Activated CD8-positive, alpha-beta memory T cell treated with anti-CD3 and anti-CD28 coated beads, Interleukin-2, amount 10 ng/mL, durations not matched to agents 7 days and 5 days (primary cell): Measurements from ENCODE around the gene DCTN2. TPM values are rescaled to one million over a fixed set of nuclear protein-coding genes. Genes with fewer than 3 reads are reported as not detected.

Experiments
- ATAC-seq: fragments of 150-1000 bp; cut with Tn5 transposase; one replicate; pipeline ENCODE4 v1.10.0; 2021; ENCODE audit warnings: moderate library complexity
- CTCF ChIA-PET: fragments of 350-600 bp; sonication (Branson Sonifier 250); formaldehyde crosslinking; loops from one replicate; lab custom pipeline; 2021; ENCODE audit warnings: antibody characterized with exemption; lab: Charles Lee
- DNase-seq: peaks from one replicate; pipeline ENCODE4 v3.0.0-alpha.2; 2020
- H3K27ac Mint-ChIP-seq: one replicate; pipeline ENCODE4 v1.8.0; 2021; ENCODE audit warnings: mild to moderate bottlenecking, mixed read lengths
- H3K27me3 Mint-ChIP-seq: one replicate; pipeline ENCODE4 v1.8.0; 2021; ENCODE audit warnings: mixed read lengths
- H3K36me3 Mint-ChIP-seq: one replicate; pipeline ENCODE4 v1.8.0; 2021; ENCODE audit warnings: mild to moderate bottlenecking, mixed read lengths
- H3K4me1 Mint-ChIP-seq: one replicate; pipeline ENCODE4 v1.8.0; 2021; ENCODE audit warnings: mixed read lengths
- H3K4me3 Mint-ChIP-seq: one replicate; pipeline ENCODE4 v1.8.0; 2021; ENCODE audit warnings: mild to moderate bottlenecking, moderate library complexity, mixed read lengths
- H3K9me3 Mint-ChIP-seq: one replicate; pipeline ENCODE4 v1.8.0; 2022; ENCODE audit warnings: low read depth, mixed read lengths
- total RNA-seq, 2 experiments: library from RNA; stranded (reverse); gene quantifications; one replicate each; pipeline ENCODE4 v1.2.3, GENCODE V29; 2021

The DCTN2 gene
- total RNA-seq, 2 experiments from 2014 or later: 90.8 to 99.0 TPM

GRCh38 chr12:57541717-57542116 lies 5.3 kb downstream of the DCTN2 start:
- no peak overlapping the region for H3K4me3 Mint-ChIP-seq
- H3K9me3 Mint-ChIP-seq: no peaks in the 10 kb centered on the region
- CTCF ChIA-PET: interaction anchor here (0.8 kb wide), 1 partner anchor 234 kb away, joined by 3 read pairs; no protein-coding TSS in a partner anchor
- peaks cover 28% of the 10 kb centered on the region for H3K4me1 Mint-ChIP-seq
- ATAC-seq: no peak
- H3K27ac Mint-ChIP-seq: no peak overlapping the region
- H3K36me3 Mint-ChIP-seq: peaks cover 17% of the 10 kb centered on the region
- H3K27me3 Mint-ChIP-seq: no peaks in the 10 kb centered on the region
- no peak for DNase-seq

GRCh38 chr12:57541001-57541400 lies 6.0 kb downstream of the DCTN2 start:
- Mint-ChIP-seq H3K4me3 (no peak overlapping the region), H3K36me3 (peaks cover 16% of the 10 kb centered on the region), H3K4me1 (peaks cover 22% of the 10 kb centered on the region), H3K27ac (no peak overlapping the region), H3K9me3 (no peaks in the 10 kb centered on the region), H3K27me3 (no peaks in the 10 kb centered on the region)
- CTCF ChIA-PET: no interaction called here
- no peak for DNase-seq
- ATAC-seq: no peak

GRCh38 chr12:57539134-57539768 lies 7.7 kb downstream of the DCTN2 start:
- H3K27me3 Mint-ChIP-seq: no peaks in the 10 kb centered on the region
- CTCF ChIA-PET: interaction anchor here (0.7 to 1.1 kb wide), 2 partner anchors 8 to 82 kb away, joined by 3 read pairs; no protein-coding TSS in a partner anchor
- H3K4me3 Mint-ChIP-seq: no peak overlapping the region
- no peaks in the 10 kb centered on the region for H3K9me3 Mint-ChIP-seq
- DNase-seq (no peak), ATAC-seq (no peak)
- H3K36me3 Mint-ChIP-seq: peaks cover 18% of the 10 kb centered on the region
- peaks cover 9% of the 10 kb centered on the region for H3K4me1 Mint-ChIP-seq
- no peak overlapping the region for H3K27ac Mint-ChIP-seq

GRCh38 chr12:57536597-57536942 lies 10.4 kb downstream of the DCTN2 start:
- Mint-ChIP-seq H3K27ac (no peak overlapping the region), H3K36me3 (peaks cover 34% of the 10 kb centered on the region), H3K4me1 (no peaks in the 10 kb centered on the region), H3K4me3 (no peak overlapping the region), H3K9me3 (no peaks in the 10 kb centered on the region), H3K27me3 (no peaks in the 10 kb centered on the region)
- no peak for ATAC-seq
- no peak for DNase-seq
- CTCF ChIA-PET: interaction anchor here (1.2 to 2.2 kb wide), 2 partner anchors 10 to 60 kb away, joined by 3 to 6 read pairs; partner anchors contain the start of gene DCTN2

GRCh38 chr12:57535764-57536596 lies 11.0 kb downstream of the DCTN2 start:
- ATAC-seq (no peak), DNase-seq (no peak)
- CTCF ChIA-PET: interaction anchor here (1.2 to 2.2 kb wide), 2 partner anchors 11 to 60 kb away, joined by 3 to 6 read pairs; partner anchors contain the start of gene DCTN2
- H3K9me3 Mint-ChIP-seq: no peaks in the 10 kb centered on the region
- no peak overlapping the region for H3K27ac Mint-ChIP-seq
- H3K27me3 Mint-ChIP-seq: no peaks in the 10 kb centered on the region
- peaks cover 36% of the 10 kb centered on the region for H3K36me3 Mint-ChIP-seq
- no peaks in the 10 kb centered on the region for H3K4me1 Mint-ChIP-seq
- H3K4me3 Mint-ChIP-seq: no peak overlapping the region

GRCh38 chr12:57534991-57535543 lies 11.9 kb downstream of the DCTN2 start:
- CTCF ChIA-PET: interaction anchor here (1.0 kb wide), 1 partner anchor 79 kb away, joined by 3 read pairs; no protein-coding TSS in a partner anchor
- Mint-ChIP-seq H3K36me3 (peaks cover 39% of the 10 kb centered on the region), H3K27ac (no peak overlapping the region), H3K9me3 (no peaks in the 10 kb centered on the region), H3K4me1 (no peaks in the 10 kb centered on the region), H3K4me3 (no peak overlapping the region), H3K27me3 (no peaks in the 10 kb centered on the region)
- ATAC-seq (no peak), DNase-seq (no peak)

- ATAC-seq (no peak), DNase-seq (no peak)
- Mint-ChIP-seq H3K27ac (no peak overlapping the region), H3K4me1 (no peaks in the 10 kb centered on the region), H3K4me3 (no peak overlapping the region), H3K9me3 (no peaks in the 10 kb centered on the region), H3K36me3 (peaks cover 40% of the 10 kb centered on the region), H3K27me3 (no peaks in the 10 kb centered on the region)
- CTCF ChIA-PET: interaction anchor here (0.5 to 1.0 kb wide), 2 partner anchors 78 to 1142 kb away, joined by 3 read pairs; no protein-coding TSS in a partner anchor
These were observed 12.7 kb downstream of the DCTN2 start for GRCh38 chr12:57534250-57534649.

- H3K36me3 Mint-ChIP-seq: peaks cover 41% of the 10 kb centered on the region
- ATAC-seq (no peak), DNase-seq (no peak)
- H3K4me1 Mint-ChIP-seq: no peaks in the 10 kb centered on the region
- CTCF ChIA-PET: no interaction called here
- H3K27ac Mint-ChIP-seq: no peak overlapping the region
- no peaks in the 10 kb centered on the region for H3K9me3 Mint-ChIP-seq
- no peaks in the 10 kb centered on the region for H3K27me3 Mint-ChIP-seq
- H3K4me3 Mint-ChIP-seq: no peak overlapping the region
These were observed 13.9 kb downstream of the DCTN2 start for GRCh38 chr12:57533108-57533507.

- Mint-ChIP-seq H3K36me3 (peaks cover 44% of the 10 kb centered on the region), H3K4me3 (no peak overlapping the region), H3K27ac (no peak overlapping the region), H3K9me3 (no peaks in the 10 kb centered on the region), H3K4me1 (no peaks in the 10 kb centered on the region), H3K27me3 (no peaks in the 10 kb centered on the region)
- no peak for DNase-seq
- no peak for ATAC-seq
- CTCF ChIA-PET: no interaction called here
These were observed 15.2 kb downstream of the DCTN2 start for GRCh38 chr12:57531836-57532235.

- CTCF ChIA-PET: interaction anchor here (0.8 to 1.5 kb wide), 2 partner anchors 10 to 75 kb away, joined by 3 to 5 read pairs; no protein-coding TSS in a partner anchor
- no peak for ATAC-seq
- peaks cover 42% of the 10 kb centered on the region for H3K36me3 Mint-ChIP-seq
- H3K27ac Mint-ChIP-seq: no peak overlapping the region
- H3K4me3 Mint-ChIP-seq: no peak overlapping the region
- no peaks in the 10 kb centered on the region for H3K9me3 Mint-ChIP-seq
- no peaks in the 10 kb centered on the region for H3K27me3 Mint-ChIP-seq
- H3K4me1 Mint-ChIP-seq: no peaks in the 10 kb centered on the region
- no peak for DNase-seq
These were observed 16.4 kb downstream of the DCTN2 start for GRCh38 chr12:57530396-57531142.

- CTCF ChIA-PET: interaction anchor here (1.5 kb wide), 1 partner anchor 10 kb away, joined by 5 read pairs; no protein-coding TSS in a partner anchor
- H3K27ac Mint-ChIP-seq: no peak overlapping the region
- peaks cover 39% of the 10 kb centered on the region for H3K36me3 Mint-ChIP-seq
These were observed 17.2 kb downstream of the DCTN2 start for GRCh38 chr12:57529831-57530230.

GRCh38 chr12:57528831-57529555 lies 18.0 kb downstream of the DCTN2 start:
- CTCF ChIA-PET: no interaction called here
- Mint-ChIP-seq H3K36me3 (peaks cover 40% of the 10 kb centered on the region), H3K9me3 (no peaks in the 10 kb centered on the region), H3K4me1 (peaks cover 9% of the 10 kb centered on the region), H3K27ac (no peak overlapping the region), H3K4me3 (no peak overlapping the region), H3K27me3 (no peaks in the 10 kb centered on the region)
- DNase-seq: no peak
- ATAC-seq: no peak

More at GRCh38 chr12:57529831-57530230, 17.2 kb downstream of the DCTN2 start:
- ATAC-seq (no peak), DNase-seq (no peak)
- no peaks in the 10 kb centered on the region for H3K9me3 Mint-ChIP-seq
- no peak overlapping the region for H3K4me3 Mint-ChIP-seq
- peaks cover 3% of the 10 kb centered on the region for H3K4me1 Mint-ChIP-seq
- no peaks in the 10 kb centered on the region for H3K27me3 Mint-ChIP-seq
